Measurements from ENCODE around the gene CSPG4. TPM values are rescaled to one million over a fixed set of nuclear protein-coding genes. Genes with fewer than 3 reads are reported as not detected.
"Not testable (repeated sequence)": the region's sequence is repeated elsewhere in the genome, so short reads cannot be mapped to it uniquely, and the experiment has no call there.

Gene CSPG4
- total RNA-seq, 1 experiment from 2014 or later = 17.5 TPM

DNA sequence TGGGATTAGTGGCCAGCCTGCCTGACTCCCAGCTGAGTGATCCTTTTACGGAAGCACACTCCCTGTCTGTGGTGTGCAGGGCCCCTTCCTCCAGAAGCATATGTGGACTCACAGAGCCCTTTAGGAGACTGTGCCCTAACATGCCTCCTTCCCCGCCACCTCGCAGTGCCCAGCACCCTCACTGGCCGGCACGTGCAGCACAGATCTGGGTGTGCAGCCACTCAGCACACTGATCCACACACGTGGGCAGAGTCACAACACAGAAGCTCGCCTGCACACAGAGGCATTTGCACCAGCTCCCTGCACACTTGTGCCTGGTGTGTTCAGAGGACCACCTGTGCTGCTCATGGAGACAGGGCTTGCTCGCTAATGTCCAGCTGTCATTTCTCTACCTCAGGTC lies 23.6 kb upstream of the CSPG4 start:
- no peaks in the 10 kb centered on the region for H3K27me3 ChIP-seq (ENCODE audit: control insufficient read depth, insufficient read depth, low read length)
- BruUV-seq (replicated peaks) = no TSS peak
- intact Hi-C loops (cut with micrococcal nuclease; ENCODE audit: unreplicated experiment) = no loop called here
- no peak overlapping the region for H3K27ac ChIP-seq (ENCODE audit: low read length)
- H3K4me1 ChIP-seq (ENCODE audit: control insufficient read depth, insufficient read depth, low read length) = peaks cover 5% of the 10 kb centered on the region; the same call in 1 of the 2 replicates
- peaks cover 3% of the 10 kb centered on the region; the same call in 1 of the 2 replicates for H3K36me3 ChIP-seq (ENCODE audit: control insufficient read depth, insufficient read depth, low read length)
- no peak for ATAC-seq
- in situ Hi-C loops (cut with HindIII; ENCODE audit: low pct_unique_long_range_greater_than_20kb, low sequenced_read_pairs) = no loop called here
- ChIA-PET CTCF (interaction anchor here (0.6 kb wide), 1 partner anchor 438 kb away, joined by 3 read pairs; no protein-coding TSS in a partner anchor), POLR2A (interaction anchor here (0.7 kb wide), 1 partner anchor 85 kb away, joined by 3 read pairs; no protein-coding TSS in a partner anchor)
- no peak for DNase-seq (ENCODE audit: low read depth, low spot score)
- H3K9me3 ChIP-seq (ENCODE audit: control insufficient read depth, insufficient read depth, low read depth, low read length) = no peaks in the 10 kb centered on the region
- H3K4me3 ChIP-seq (ENCODE audit: low read depth in 2 of 2, low read length in 2 of 2) = no peak overlapping the region
- TF ChIP-seq TCF7L2 (IDR thresholded peaks at IDR 0.05; ENCODE audit: low read depth, low read length) = no peak
- TF ChIP-seq, protein P1, sequence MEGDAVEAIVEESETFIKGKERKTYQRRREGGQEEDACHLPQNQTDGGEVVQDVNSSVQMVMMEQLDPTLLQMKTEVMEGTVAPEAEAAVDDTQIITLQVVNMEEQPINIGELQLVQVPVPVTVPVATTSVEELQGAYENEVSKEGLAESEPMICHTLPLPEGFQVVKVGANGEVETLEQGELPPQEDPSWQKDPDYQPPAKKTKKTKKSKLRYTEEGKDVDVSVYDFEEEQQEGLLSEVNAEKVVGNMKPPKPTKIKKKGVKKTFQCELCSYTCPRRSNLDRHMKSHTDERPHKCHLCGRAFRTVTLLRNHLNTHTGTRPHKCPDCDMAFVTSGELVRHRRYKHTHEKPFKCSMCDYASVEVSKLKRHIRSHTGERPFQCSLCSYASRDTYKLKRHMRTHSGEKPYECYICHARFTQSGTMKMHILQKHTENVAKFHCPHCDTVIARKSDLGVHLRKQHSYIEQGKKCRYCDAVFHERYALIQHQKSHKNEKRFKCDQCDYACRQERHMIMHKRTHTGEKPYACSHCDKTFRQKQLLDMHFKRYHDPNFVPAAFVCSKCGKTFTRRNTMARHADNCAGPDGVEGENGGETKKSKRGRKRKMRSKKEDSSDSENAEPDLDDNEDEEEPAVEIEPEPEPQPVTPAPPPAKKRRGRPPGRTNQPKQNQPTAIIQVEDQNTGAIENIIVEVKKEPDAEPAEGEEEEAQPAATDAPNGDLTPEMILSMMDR (IDR thresholded peaks at IDR 0.05) = no peak
- no peak for TF ChIP-seq REST (IDR thresholded peaks at IDR 0.05; ENCODE audit: insufficient read depth in 1 of 2, low read depth in 2 of 2, low read length in 1 of 2)
- no peak for TF ChIP-seq SIN3A (IDR thresholded peaks at IDR 0.05; ENCODE audit: borderline replicate concordance, insufficient read depth, low read depth, low read length)
- TF ChIP-seq POLR2AphosphoS5 (IDR thresholded peaks at IDR 0.05; ENCODE audit: low read depth, low read length) = no peak

DNA sequence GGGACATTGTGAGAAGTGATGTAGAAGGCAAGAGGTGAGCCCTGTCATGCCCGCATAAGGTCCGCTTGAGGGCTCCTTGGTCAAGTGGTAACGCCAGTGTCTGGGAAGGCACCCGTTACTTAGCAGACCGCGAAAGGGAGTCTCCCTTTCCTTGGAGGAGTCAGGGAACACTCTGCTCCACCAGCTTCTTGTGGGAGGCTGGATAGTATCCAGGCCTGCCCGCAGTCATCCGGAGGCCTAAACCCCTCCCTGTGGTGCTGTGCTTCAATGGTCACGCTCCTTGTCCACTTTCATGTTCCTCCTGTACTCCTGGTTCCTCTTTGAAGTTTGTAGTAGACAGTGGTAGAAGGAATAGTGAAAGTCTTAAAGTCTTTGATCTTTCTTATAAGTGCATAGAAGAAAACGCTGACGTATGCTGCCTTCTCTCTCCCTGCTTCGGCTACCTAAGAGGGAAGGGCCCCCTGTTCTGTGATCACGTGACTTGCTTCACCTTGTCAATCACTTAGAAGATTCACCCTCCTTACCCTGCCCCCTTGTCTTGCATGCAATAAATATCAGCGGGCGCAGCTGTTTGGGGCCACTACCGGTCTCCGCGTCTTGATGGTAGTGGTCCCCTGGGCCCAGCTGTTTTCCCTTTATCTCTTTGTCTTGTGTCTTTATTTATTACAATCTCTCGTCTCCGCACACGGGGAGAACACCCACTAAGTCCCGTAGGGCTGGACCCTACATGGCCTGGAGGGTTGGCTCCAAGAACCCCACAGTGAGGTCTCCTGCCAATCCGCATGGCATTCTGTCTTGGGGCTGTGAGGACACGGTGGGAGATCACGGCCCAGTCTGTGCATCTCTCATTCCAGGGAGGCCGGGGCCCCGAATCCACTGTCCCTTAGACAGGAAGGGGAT lies 22.5 kb upstream of the CSPG4 start:
- ChIA-PET POLR2A (interaction anchor here (0.7 kb wide), 1 partner anchor 86 kb away, joined by 3 read pairs; no protein-coding TSS in a partner anchor), CTCF (interaction anchor here (0.6 to 0.7 kb wide), 2 partner anchors 62 to 155 kb away, joined by 3 read pairs; no protein-coding TSS in a partner anchor)
- H3K4me1 ChIP-seq (ENCODE audit: control insufficient read depth, insufficient read depth, low read length); H3K36me3 ChIP-seq (ENCODE audit: control insufficient read depth, insufficient read depth, low read length); H3K9me3 ChIP-seq (ENCODE audit: control insufficient read depth, insufficient read depth, low read depth, low read length); ATAC-seq; in situ Hi-C loops (cut with HindIII; ENCODE audit: low pct_unique_long_range_greater_than_20kb, low sequenced_read_pairs); H3K27ac ChIP-seq (ENCODE audit: low read length); intact Hi-C loops (cut with micrococcal nuclease; ENCODE audit: unreplicated experiment); DNase-seq (ENCODE audit: low read depth, low spot score); H3K4me3 ChIP-seq (ENCODE audit: low read depth in 2 of 2, low read length in 2 of 2); BruUV-seq (replicated peaks); H3K27me3 ChIP-seq (ENCODE audit: control insufficient read depth, insufficient read depth, low read length): not testable (repeated sequence)

Data from Panc1 (cell line).